HFFc6 (cell line): Measurements from ENCODE around the gene SPEM3. TPM values are rescaled to one million over a fixed set of nuclear protein-coding genes. Genes with fewer than 3 reads are reported as not detected.

ENCODE experiments used
- DNase-seq: peaks from one replicate; pipeline ENCODE4 v3.0.0-alpha.2; 2018
- H3K27ac Mint-ChIP-seq: 2 replicates; pipeline ENCODE4 v1.8.0; 2020; ENCODE audit warnings: mild to moderate bottlenecking, mixed read lengths
- H3K27me3 Mint-ChIP-seq: 2 replicates; pipeline ENCODE4 v1.8.0; 2021; ENCODE audit warnings: mild to moderate bottlenecking, moderate library complexity, mixed read lengths; ENCODE audit not compliant: insufficient read depth
- H3K36me3 Mint-ChIP-seq: 2 replicates; pipeline ENCODE4 v1.8.0; 2021; ENCODE audit warnings: low read depth, mixed read lengths
- H3K4me1 Mint-ChIP-seq: 2 replicates; pipeline ENCODE4 v1.8.0; 2020; ENCODE audit warnings: low read depth, mixed read lengths
- H3K4me3 Mint-ChIP-seq: 2 replicates; pipeline ENCODE4 v1.8.0; 2020; ENCODE audit warnings: mild to moderate bottlenecking, moderate library complexity, mixed read lengths
- H3K9me3 Mint-ChIP-seq: 2 replicates; pipeline ENCODE4 v1.8.0; 2020; ENCODE audit warnings: mild to moderate bottlenecking, mixed read lengths
- CTCF ChIP-seq: fragments of 200-600 bp; sonication (generic); IDR thresholded peaks from 2 replicates; pipeline ENCODE4 v1.5.0; 2021; ENCODE audit warnings: antibody characterized with exemption, mild to moderate bottlenecking
- total RNA-seq, 6 experiments: library from RNA; stranded (reverse); fragmentation: NEBNext Ultra II Directional; extraction: Animal tissue kit (Norgen Biotek cat#: 25700); gene quantifications; 2 replicates in 1 of 6; 3 replicates in 5 of 6; pipeline ENCODE4 v1.2.3, GENCODE V29; 2021

SPEM3 gene
- total RNA-seq, 6 experiments from 2014 or later: not detected

- DNase-seq: no peak
- TF ChIP-seq CTCF: no peak
- Mint-ChIP-seq H3K4me3 (no peak overlapping the region), H3K36me3 (no peaks in the 10 kb centered on the region), H3K4me1 (peaks cover 33% of the 10 kb centered on the region), H3K27me3 (peaks cover 22% of the 10 kb centered on the region), H3K9me3 (no peaks in the 10 kb centered on the region; the same call in 1 of the 2 replicates), H3K27ac (no peak overlapping the region)
These were observed 19.8 kb downstream of the SPEM3 start for GRCh38 chr17:7448461-7448860.

- TF ChIP-seq CTCF: no peak
- Mint-ChIP-seq H3K27me3 (peaks cover 11% of the 10 kb centered on the region), H3K36me3 (peaks cover 12% of the 10 kb centered on the region), H3K9me3 (no peaks in the 10 kb centered on the region; the same call in 1 of the 2 replicates), H3K27ac (no peak overlapping the region; the same call in 1 of the 2 replicates), H3K4me1 (peaks cover 5% of the 10 kb centered on the region), H3K4me3 (no peak overlapping the region)
- DNase-seq: no peak
These were observed 31.4 kb downstream of the SPEM3 start for GRCh38 chr17:7459961-7460545.

- peaks cover 2% of the 10 kb centered on the region; the same call in 1 of the 2 replicates for H3K27me3 Mint-ChIP-seq
- DNase-seq: no peak
- no peak overlapping the region for H3K4me3 Mint-ChIP-seq
- no peaks in the 10 kb centered on the region for H3K4me1 Mint-ChIP-seq
- H3K9me3 Mint-ChIP-seq: no peaks in the 10 kb centered on the region
- H3K27ac Mint-ChIP-seq: no peak overlapping the region
- no peak for TF ChIP-seq CTCF
- peaks cover 16% of the 10 kb centered on the region for H3K36me3 Mint-ChIP-seq
These were observed 32.4 kb downstream of the SPEM3 start for GRCh38 chr17:7460850-7461660.

- Mint-ChIP-seq H3K4me3 (no peak overlapping the region), H3K9me3 (no peaks in the 10 kb centered on the region), H3K27me3 (peaks cover 2% of the 10 kb centered on the region; the same call in 1 of the 2 replicates), H3K36me3 (peaks cover 16% of the 10 kb centered on the region), H3K4me1 (peaks cover 11% of the 10 kb centered on the region), H3K27ac (no peak overlapping the region)
- TF ChIP-seq CTCF: no peak
- DNase-seq: no peak
These were observed 34.1 kb downstream of the SPEM3 start for GRCh38 chr17:7462474-7463371.

- Mint-ChIP-seq H3K4me3 (no peak overlapping the region), H3K27me3 (peaks cover 2% of the 10 kb centered on the region; the same call in 1 of the 2 replicates), H3K4me1 (peaks cover 11% of the 10 kb centered on the region), H3K9me3 (no peaks in the 10 kb centered on the region), H3K36me3 (peaks cover 16% of the 10 kb centered on the region), H3K27ac (no peak overlapping the region)
- no peak for TF ChIP-seq CTCF
- DNase-seq: no peak
These were observed 34.8 kb downstream of the SPEM3 start for GRCh38 chr17:7463372-7463846.
